ENCODE results near the gene MERTK.

DNA sequence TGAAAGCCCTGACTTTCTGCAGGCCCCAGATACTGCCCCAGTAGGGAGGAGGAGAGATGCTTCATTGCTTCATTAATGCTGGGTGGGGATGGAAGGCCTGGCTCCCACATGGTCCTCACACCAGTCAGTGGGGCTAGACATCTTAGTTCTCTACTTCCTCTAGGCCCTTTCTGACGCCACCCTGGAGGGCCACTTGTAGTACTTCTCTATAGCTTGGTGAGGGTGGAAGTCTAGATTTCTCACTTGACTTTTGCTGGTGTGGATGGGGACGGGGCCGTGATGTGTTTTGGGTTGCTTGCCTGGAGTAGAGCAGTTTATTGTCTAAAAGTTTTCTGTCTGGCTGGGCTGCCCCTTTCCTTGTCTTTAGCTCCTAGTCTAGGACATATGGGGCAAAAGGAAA, 18.7 kb downstream of the MERTK start:
- TF ChIP-seq, protein P1, sequence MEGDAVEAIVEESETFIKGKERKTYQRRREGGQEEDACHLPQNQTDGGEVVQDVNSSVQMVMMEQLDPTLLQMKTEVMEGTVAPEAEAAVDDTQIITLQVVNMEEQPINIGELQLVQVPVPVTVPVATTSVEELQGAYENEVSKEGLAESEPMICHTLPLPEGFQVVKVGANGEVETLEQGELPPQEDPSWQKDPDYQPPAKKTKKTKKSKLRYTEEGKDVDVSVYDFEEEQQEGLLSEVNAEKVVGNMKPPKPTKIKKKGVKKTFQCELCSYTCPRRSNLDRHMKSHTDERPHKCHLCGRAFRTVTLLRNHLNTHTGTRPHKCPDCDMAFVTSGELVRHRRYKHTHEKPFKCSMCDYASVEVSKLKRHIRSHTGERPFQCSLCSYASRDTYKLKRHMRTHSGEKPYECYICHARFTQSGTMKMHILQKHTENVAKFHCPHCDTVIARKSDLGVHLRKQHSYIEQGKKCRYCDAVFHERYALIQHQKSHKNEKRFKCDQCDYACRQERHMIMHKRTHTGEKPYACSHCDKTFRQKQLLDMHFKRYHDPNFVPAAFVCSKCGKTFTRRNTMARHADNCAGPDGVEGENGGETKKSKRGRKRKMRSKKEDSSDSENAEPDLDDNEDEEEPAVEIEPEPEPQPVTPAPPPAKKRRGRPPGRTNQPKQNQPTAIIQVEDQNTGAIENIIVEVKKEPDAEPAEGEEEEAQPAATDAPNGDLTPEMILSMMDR (IDR thresholded peaks at IDR 0.05; ENCODE audit: insufficient read depth, low read depth, low read length), result no peak
- TF ChIP-seq EZH2 (IDR thresholded peaks at IDR 0.05; ENCODE audit: insufficient read depth, low read length), result no peak

Data from astrocyte (in vitro differentiated cells and primary cell).